Neural crest cell (in vitro differentiated cells): ENCODE measurements around the gene PDE7B. TPM values are rescaled to one million over a fixed set of nuclear protein-coding genes. Genes with fewer than 3 reads are reported as not detected.

Experiments
- DNase-seq: peaks from one replicate; pipeline ENCODE4 v3.0.0; 2021; ENCODE audit warnings: low read depth, mixed read lengths, low spot score
- H3K27ac Mint-ChIP-seq: one replicate; pipeline ENCODE4 v1.8.0; 2021; ENCODE audit warnings: mild to moderate bottlenecking, mixed read lengths; ENCODE audit not compliant: unreplicated experiment
- H3K27me3 Mint-ChIP-seq: 2 replicates; pipeline ENCODE4 v1.8.0; 2021; ENCODE audit warnings: low read depth, mild to moderate bottlenecking, mixed read lengths
- H3K36me3 Mint-ChIP-seq: 2 replicates; pipeline ENCODE4 v1.8.0; 2021; ENCODE audit warnings: low read depth, mild to moderate bottlenecking, mixed read lengths
- H3K4me1 Mint-ChIP-seq: 2 replicates; pipeline ENCODE4 v1.8.0; 2021; ENCODE audit warnings: mixed read lengths
- H3K4me3 Mint-ChIP-seq: one replicate; pipeline ENCODE4 v1.8.0; 2021; ENCODE audit warnings: mild to moderate bottlenecking, mixed read lengths
- H3K9me3 Mint-ChIP-seq: 2 replicates; pipeline ENCODE4 v1.8.0; 2021; ENCODE audit warnings: mixed read lengths
- total RNA-seq: library from RNA; stranded (reverse); gene quantifications from 2 replicates; pipeline ENCODE4 v1.2.1, GENCODE V29; 2021
- TF ChIP-seq, protein P1 (sequence below): fragments of 200-600 bp; sonication (generic); conservative IDR thresholded peaks from 2 replicates; pipeline ENCODE4 v1.5.0; 2021; ENCODE audit warnings: antibody characterized with exemption, mild to moderate bottlenecking

The PDE7B gene
- total RNA-seq, 1 donor from 2014 or later: 0.58 TPM

DNA sequence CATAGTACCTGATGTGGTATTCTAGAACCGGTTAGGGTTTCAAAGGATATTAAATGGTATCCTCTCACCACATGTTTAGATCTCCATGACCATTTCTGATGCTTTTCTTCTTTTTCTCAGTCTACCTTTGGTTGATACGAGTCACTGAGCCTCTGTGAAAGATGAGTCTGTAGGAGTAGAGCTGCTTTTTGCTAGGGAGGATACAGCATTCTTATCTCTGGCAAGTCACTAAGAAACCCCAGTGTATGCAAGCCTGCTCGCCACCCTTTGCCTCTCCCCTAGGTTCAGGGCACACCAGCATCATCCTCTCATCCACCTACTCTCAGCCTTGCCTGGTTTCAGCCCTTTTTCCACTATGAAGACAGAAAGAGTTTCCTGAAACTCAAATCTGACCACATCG is 308.7 kb downstream of the PDE7B start:
- Mint-ChIP-seq H3K27ac (no peak overlapping the region), H3K27me3 (peaks cover 6% of the 10 kb centered on the region)
- TF ChIP-seq, protein P1, sequence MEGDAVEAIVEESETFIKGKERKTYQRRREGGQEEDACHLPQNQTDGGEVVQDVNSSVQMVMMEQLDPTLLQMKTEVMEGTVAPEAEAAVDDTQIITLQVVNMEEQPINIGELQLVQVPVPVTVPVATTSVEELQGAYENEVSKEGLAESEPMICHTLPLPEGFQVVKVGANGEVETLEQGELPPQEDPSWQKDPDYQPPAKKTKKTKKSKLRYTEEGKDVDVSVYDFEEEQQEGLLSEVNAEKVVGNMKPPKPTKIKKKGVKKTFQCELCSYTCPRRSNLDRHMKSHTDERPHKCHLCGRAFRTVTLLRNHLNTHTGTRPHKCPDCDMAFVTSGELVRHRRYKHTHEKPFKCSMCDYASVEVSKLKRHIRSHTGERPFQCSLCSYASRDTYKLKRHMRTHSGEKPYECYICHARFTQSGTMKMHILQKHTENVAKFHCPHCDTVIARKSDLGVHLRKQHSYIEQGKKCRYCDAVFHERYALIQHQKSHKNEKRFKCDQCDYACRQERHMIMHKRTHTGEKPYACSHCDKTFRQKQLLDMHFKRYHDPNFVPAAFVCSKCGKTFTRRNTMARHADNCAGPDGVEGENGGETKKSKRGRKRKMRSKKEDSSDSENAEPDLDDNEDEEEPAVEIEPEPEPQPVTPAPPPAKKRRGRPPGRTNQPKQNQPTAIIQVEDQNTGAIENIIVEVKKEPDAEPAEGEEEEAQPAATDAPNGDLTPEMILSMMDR: no peak

GRCh38 chr6:136161950-136162349 is 310.4 kb downstream of the PDE7B start:
- H3K36me3 Mint-ChIP-seq: peaks cover 5% of the 10 kb centered on the region
- H3K27me3 Mint-ChIP-seq: peaks cover 6% of the 10 kb centered on the region
- no peak for DNase-seq
- no peak overlapping the region for H3K4me3 Mint-ChIP-seq
- peaks cover 5% of the 10 kb centered on the region for H3K4me1 Mint-ChIP-seq
- TF ChIP-seq, protein P1: no peak
- H3K27ac Mint-ChIP-seq: no peak overlapping the region
- H3K9me3 Mint-ChIP-seq: peaks cover 14% of the 10 kb centered on the region

More for the DNA sequence above, 308.7 kb downstream of the PDE7B start:
- Mint-ChIP-seq H3K4me3 (no peak overlapping the region), H3K4me1 (peaks cover 5% of the 10 kb centered on the region), H3K9me3 (peaks cover 6% of the 10 kb centered on the region), H3K36me3 (peaks cover 3% of the 10 kb centered on the region)
- DNase-seq: no peak

- H3K27me3 Mint-ChIP-seq: peaks cover 6% of the 10 kb centered on the region
- no peak overlapping the region for H3K27ac Mint-ChIP-seq
- no peak overlapping the region for H3K4me3 Mint-ChIP-seq
- TF ChIP-seq, protein P1: no peak
- peaks cover 5% of the 10 kb centered on the region for H3K36me3 Mint-ChIP-seq
- peaks cover 20% of the 10 kb centered on the region for H3K9me3 Mint-ChIP-seq
- peaks cover 5% of the 10 kb centered on the region for H3K4me1 Mint-ChIP-seq
- DNase-seq: no peak
Measured at GRCh38 chr6:136163260-136163659, 311.8 kb downstream of the PDE7B start.

GRCh38 chr6:136166815-136167214 is 315.3 kb downstream of the PDE7B start:
- TF ChIP-seq, protein P1: no peak
- H3K4me1 Mint-ChIP-seq: no peaks in the 10 kb centered on the region
- H3K27ac Mint-ChIP-seq: no peak overlapping the region
- DNase-seq: no peak
- H3K36me3 Mint-ChIP-seq: peaks cover 2% of the 10 kb centered on the region
- no peaks in the 10 kb centered on the region for H3K27me3 Mint-ChIP-seq
- H3K4me3 Mint-ChIP-seq: no peak overlapping the region
- peaks cover 21% of the 10 kb centered on the region for H3K9me3 Mint-ChIP-seq

- Mint-ChIP-seq H3K4me3 (no peak overlapping the region), H3K4me1 (no peaks in the 10 kb centered on the region), H3K9me3 (peaks cover 17% of the 10 kb centered on the region), H3K36me3 (peaks cover 2% of the 10 kb centered on the region), H3K27ac (no peak overlapping the region), H3K27me3 (no peaks in the 10 kb centered on the region)
- TF ChIP-seq, protein P1: no peak
- DNase-seq: no peak
Measured at GRCh38 chr6:136169394-136170148, 318.1 kb downstream of the PDE7B start.
